ENCODE measurements around the gene ABCG5.

ABCG5 gene

DNA sequence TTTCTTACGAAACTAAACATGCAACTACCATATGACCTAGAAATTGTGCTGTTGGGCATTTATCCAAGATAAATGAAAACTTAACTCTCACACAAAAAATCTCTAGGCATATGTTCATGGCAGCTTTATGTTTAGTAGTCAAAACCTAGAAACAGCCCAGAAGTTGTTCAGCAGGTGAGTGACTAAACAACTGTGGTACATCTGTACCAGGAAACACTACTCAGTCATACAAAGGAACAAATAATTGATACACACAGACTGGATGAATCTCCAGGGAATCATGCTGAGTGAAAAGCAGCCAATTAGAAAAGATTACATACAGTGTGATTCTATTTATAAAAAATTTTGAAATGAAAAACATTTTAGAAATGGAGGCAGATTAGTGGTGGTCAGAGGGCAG, 35.5 kb downstream of the ABCG5 start:
- no peak for DNase-seq

- DNase-seq = no peak
Measured at GRCh38 chr2:43802135-43802534, 36.5 kb downstream of the ABCG5 start.

DNA sequence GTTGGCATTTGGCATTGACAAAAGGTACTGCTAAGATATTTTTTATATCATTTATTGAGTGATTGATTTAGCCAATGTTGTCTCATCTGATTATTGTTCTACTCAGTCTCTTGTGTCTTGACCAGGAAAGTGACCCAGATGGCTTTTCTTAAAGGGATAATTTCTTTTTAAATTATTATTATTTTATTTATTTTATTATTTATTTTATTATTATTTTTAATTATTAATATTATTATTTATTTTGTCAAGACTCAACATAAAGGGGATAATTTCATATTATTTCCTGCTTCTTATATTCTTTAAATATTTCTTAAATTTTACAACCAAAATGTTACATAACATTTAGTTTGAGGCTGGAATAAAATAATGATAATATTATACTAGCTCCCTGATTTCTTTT, 37.7 kb downstream of the ABCG5 start:
- DNase-seq = no peak

DNA sequence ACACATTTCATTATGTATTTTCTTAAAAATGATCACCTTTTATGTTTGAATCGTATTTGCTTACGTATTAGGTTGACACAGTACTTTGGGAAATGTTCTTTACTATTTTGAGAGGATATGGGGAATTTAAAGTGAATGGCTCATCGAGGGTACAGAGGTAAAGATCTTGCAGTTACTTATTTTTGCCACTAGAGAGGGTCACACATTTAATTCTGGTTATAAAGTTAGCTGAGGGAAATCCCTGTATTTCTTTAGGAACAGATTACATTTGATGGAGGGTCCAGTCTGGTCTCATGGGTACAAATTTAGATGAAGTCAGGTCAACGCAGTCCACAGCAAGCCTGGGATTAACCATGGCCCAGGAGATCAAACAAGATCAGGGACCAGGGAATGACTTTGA, 40.3 kb downstream of the ABCG5 start:
- no peak for DNase-seq

- no peak for DNase-seq
Measured at GRCh38 chr2:43796206-43796605, 42.4 kb downstream of the ABCG5 start.

DNA sequence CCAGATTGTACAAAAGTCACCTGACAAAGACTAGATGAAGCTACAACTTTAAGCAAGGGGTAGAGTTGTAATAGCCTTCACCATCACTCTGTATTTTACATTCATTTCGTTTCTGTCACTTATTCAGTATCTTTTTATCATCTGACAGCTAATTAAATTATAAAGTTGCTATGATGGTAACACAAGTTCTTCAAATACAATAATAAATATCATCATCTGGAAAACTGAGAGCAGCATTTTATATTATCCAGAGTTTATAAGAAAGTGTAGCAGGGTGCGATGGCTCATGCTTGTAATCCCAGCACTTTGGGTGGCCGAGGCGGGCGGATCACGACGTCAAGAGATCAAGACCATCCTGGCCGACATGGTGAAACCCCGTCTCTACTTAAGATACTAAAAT, 43.7 kb downstream of the ABCG5 start:
- no peak for DNase-seq

DNA sequence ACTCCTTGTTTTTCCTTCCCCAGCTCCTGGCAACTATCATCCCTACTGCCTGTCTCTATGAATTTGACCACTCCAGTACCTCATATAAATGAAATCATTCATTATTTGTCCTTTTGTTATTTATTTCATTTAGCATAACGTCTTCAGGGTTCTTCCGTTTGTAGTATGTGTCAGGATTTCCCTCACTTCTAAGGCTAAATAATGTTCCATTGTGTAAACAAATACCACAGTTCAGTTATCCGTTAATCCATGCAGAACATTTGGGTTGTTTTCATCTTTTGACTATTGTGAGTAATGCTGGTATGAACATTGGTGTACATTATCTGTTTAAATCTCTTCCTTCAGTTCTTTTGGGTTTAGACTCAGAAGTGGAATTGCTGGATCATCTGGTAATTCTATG, 46.0 kb downstream of the ABCG5 start:
- no peak for DNase-seq

DNA sequence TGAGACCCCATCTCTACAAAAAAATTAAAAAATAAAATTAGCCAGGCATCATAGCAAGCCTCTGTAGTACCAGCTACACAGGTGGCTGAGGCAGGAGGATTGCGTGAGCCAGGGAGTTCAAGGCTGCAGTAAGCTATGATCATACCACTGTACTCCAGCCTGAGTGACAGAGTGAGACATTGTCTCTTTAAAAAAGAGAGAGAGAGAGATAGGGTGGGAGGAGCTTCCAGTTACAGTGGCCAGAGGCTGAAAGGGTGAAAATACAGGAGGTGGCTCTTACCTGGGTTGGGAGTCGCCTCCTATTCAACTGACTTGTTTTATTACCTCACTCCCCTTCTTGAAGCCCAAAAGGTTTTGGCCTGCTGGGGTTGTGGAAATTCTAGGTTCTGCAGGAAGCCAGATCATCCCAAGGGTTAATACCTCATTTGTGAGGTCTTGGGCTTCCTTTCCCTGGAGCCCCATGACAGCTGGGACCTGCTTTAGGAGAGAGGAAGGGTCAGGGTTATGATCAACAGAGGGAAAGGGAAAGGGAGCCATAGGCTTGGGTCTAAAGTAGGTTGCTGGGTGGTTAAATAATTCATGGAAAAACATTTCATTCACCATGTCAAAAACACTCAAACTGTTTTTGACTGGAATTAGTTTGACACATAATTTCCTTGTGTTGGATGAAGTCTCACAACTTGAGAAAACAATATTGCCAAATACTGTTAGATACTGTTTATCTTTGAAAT, 47.4 kb downstream of the ABCG5 start:
- no peak for DNase-seq

DNA sequence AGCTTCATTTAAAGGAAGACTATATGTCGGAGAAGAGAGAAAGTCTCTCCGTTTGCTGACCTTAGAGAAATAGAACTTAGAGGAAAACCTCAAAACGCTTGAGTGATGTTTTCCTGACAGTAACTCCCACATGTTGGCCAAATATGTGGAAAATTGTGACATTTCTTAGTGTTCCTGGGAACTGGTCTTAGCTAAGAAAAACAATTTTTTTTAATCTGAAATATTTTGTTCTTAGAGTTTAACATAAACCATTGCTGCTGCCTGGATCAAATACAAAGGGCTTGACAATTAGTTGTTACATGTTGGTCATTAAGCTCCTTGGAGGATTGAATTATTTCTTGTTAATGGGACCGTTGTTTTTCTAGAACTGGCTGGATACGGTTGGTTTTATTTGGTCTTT, 48.5 kb downstream of the ABCG5 start:
- no peak for DNase-seq

DNA sequence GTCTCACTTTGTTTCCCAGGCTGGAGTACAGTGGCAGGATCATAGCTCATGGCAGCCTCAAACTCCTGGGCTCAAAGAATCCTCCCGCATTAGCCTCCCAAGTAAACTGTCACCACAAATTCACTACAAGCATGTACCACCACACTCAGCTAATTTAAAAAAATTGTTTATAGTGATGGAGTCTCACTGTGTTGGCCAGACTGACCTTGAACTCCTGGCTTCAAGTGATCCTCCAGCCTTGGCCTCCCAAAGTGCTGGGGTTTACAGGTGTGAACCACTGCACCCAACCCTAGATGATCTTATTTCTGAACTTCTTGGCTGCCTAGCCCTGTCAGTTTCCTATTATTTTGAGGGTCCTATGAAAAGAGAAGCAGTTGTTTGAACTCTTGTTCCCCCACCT, 50.0 kb downstream of the ABCG5 start:
- no peak for DNase-seq

GRCh38 chr2:43787895-43788294, 50.7 kb downstream of the ABCG5 start:
- DNase-seq = no peak

DNA sequence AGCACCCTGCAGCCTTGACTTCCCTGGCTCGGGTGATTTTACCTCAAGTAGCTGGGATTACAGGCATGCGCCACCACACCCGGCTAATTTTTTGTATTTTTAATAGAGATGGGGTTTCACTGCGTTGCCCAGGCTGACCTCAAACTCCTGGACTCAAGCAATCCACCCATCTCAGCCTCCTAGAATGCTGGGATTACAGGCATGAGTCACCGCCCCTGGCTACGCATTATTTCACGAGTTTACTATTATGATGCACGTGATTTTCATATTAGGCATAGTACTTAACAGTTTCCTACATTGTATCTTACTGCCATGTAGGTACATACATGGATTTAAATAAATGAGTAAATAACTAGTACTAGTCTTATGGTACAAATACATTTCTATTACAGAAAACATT, 60.4 kb downstream of the ABCG5 start:
- no peak for DNase-seq

- DNase-seq = no peak
Measured at GRCh38 chr2:43777306-43777926, 61.2 kb downstream of the ABCG5 start.

- no peak for DNase-seq
Measured at GRCh38 chr2:43776324-43776723, 62.3 kb downstream of the ABCG5 start.

- no peak for DNase-seq
Measured at GRCh38 chr2:43774617-43775016, 64.0 kb downstream of the ABCG5 start.

DNA sequence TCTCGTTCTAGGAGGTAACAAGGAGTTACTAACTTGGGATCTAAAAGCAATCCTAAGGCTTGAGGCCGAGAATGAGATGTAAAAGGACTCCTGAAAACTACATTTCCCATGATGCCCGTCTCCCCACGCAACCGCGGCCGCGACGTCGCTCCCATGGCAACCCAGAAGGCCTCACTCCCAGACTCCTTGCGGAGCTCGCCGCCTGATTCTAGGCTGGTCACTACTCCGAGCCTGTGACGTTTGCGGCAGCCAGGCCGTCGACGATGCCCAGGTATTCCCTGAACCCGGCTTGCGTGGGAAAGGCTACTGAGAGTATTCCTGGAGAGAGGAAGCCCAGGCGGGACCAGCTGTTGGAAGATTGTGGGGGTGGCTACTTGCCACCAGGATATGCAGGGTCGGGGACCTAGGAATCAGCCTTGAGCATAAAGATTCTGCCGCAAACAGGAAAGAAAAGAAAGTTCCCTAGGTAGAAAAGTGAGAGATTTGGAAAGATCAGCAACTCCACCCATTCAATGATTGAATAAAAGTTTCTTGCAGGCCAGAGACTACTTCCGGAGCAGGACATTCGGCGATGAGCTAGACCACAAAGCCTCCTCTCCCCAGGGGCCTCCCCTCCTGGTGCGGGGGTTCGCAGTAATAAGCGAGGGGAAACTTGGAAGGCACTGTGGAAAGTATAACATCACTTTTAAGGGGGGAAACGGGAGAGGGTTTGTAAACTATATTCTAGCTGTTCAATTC, 64.6 kb downstream of the ABCG5 start, which contains the start of gene DYNC2LI1:
TSS of gene DYNC2LI1 (plus strand) at position 164 of the 738 bp plus-strand sequence. CDS start at position 264, 100 bp downstream.
- peak; percentile 76 to 87 for DNase-seq

GRCh38 chr2:43766006-43766405, 72.6 kb downstream of the ABCG5 start:
- DNase-seq = no peak

GRCh38 chr2:43764086-43764705, 74.4 kb downstream of the ABCG5 start:
- no peak for DNase-seq

DNA sequence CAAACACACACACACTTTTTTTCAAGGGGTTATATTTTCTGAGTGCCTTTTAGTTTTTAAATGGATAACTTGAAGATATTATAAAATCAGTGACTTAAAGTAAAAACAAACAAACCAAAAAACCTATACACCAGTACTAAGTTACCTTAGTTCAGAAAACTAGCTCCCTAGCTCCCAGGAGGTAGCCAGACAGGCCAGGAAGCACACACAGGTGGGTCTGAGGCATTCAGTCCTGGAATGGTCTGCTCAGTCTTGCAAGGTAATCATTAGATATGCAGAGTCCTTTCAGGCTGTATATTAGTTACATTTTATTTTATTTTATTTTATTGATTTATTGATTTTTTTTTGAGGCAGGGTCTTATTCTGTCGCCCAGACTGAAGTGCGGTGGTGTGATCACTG, 75.5 kb downstream of the ABCG5 start:
- no peak for DNase-seq

All from NCI-H524 (cell line).